Fibroblast of lung (primary cell): ENCODE measurements around the gene PCDHB1.

Source experiments
- EZH2 ChIP-seq: IDR thresholded peaks from 2 replicates; pipeline ENCODE4 v1.5.1; 2012; ENCODE audit warnings: low read length, control low read depth, mild to moderate bottlenecking; ENCODE audit errors: missing control alignments
- TF ChIP-seq, protein P1 (sequence below), 2 donors: IDR thresholded peaks in 1 of 2; conservative IDR thresholded peaks in 1 of 2; 1 replicate in 1 of 2; 2 replicates in 1 of 2; pipeline ENCODE4 v1.5.1; 2011 to 2012; ENCODE audit warnings: low read length in 2 of 2, control low read depth in 1 of 2, inconsistent platforms in 1 of 2, low read depth in 1 of 2, mild to moderate bottlenecking in 1 of 2

DNA sequence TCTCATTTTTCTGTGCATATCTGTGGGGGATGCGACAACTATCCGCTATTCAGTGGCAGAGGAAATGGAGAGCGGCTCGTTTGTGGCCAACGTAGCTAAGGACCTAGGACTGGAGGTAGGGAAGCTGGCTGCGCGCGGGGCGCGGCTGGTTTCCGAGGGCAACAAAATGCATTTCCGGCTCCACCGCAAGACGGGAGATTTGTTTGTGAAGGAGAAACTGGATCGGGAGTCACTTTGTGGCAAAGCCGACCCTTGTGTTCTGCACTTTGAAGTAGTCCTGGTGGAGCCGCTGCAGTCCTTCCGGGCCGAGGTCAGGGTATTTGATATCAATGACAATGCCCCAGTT, 320 bp downstream of the PCDHB1 start:
- TF ChIP-seq, protein P1, sequence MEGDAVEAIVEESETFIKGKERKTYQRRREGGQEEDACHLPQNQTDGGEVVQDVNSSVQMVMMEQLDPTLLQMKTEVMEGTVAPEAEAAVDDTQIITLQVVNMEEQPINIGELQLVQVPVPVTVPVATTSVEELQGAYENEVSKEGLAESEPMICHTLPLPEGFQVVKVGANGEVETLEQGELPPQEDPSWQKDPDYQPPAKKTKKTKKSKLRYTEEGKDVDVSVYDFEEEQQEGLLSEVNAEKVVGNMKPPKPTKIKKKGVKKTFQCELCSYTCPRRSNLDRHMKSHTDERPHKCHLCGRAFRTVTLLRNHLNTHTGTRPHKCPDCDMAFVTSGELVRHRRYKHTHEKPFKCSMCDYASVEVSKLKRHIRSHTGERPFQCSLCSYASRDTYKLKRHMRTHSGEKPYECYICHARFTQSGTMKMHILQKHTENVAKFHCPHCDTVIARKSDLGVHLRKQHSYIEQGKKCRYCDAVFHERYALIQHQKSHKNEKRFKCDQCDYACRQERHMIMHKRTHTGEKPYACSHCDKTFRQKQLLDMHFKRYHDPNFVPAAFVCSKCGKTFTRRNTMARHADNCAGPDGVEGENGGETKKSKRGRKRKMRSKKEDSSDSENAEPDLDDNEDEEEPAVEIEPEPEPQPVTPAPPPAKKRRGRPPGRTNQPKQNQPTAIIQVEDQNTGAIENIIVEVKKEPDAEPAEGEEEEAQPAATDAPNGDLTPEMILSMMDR (conservative IDR thresholded peaks at IDR 0.05 in 1 of 2, IDR thresholded peaks at IDR 0.05 in 1 of 2; ENCODE audit: low read depth in 1 of 2, low read length in 2 of 2): no peak
- TF ChIP-seq EZH2: no peak
